H1 (cell line): ENCODE results near the gene SLIT3.

ENCODE experiments used
- CEBPB ChIP-seq: IDR thresholded peaks from 2 replicates; pipeline ENCODE4 v1.6.1; 2012; ENCODE audit warnings: low read depth, low read length
- CTCF ChIP-seq, 3 experiments: IDR thresholded peaks; 1 replicate in 2 of 3; 2 replicates in 1 of 3; pipeline versions ENCODE4 v1.5.1 to v1.6.1; 2011; ENCODE audit warnings: low read length in 3 of 3, mild to moderate bottlenecking in 3 of 3, inconsistent platforms in 2 of 3, low read depth in 1 of 3, moderate library complexity in 1 of 3; ENCODE audit not compliant: insufficient read depth in 1 of 3; ENCODE audit errors: control extremely low read depth in 1 of 3
- EP300 ChIP-seq, 2 experiments: IDR thresholded peaks; 1 replicate in 1 of 2; 2 replicates in 1 of 2; pipeline ENCODE4 v1.6.1; 2011 to 2012; ENCODE audit warnings: low read depth in 2 of 2, low read length in 2 of 2, mild to moderate bottlenecking in 2 of 2, borderline replicate concordance in 1 of 2, inconsistent platforms in 1 of 2, moderate library complexity in 1 of 2
- EZH2 ChIP-seq: fragments of 200-600 bp; sonication (generic); IDR thresholded peaks from 2 replicates; pipeline ENCODE4 v1.7.1; 2012; ENCODE audit warnings: low read depth, mild to moderate bottlenecking, moderate library complexity, low read length, inconsistent platforms; ENCODE audit not compliant: severe bottlenecking
- MAFK ChIP-seq: IDR thresholded peaks from 2 replicates; pipeline ENCODE4 v1.6.1; 2012; ENCODE audit warnings: low read depth, mild to moderate bottlenecking, improper control_type of control experiment, low read length
- POLR2AphosphoS5 ChIP-seq: IDR thresholded peaks from 2 replicates; pipeline ENCODE4 v1.6.1; 2011; ENCODE audit warnings: low read depth, low read length
- RAD21 ChIP-seq, 2 experiments: IDR thresholded peaks in 1 of 2; conservative IDR thresholded peaks in 1 of 2; 2 replicates each; pipeline ENCODE4 v1.6.1; 2011; ENCODE audit warnings: low read depth in 2 of 2, low read length in 2 of 2, improper control_type of control experiment in 1 of 2, inconsistent platforms in 1 of 2, mild to moderate bottlenecking in 1 of 2, moderate library complexity in 1 of 2
- SP1 ChIP-seq: IDR thresholded peaks from 2 replicates; pipeline ENCODE4 v1.6.1; 2011; ENCODE audit warnings: low read depth, low read length
- SP2 ChIP-seq: IDR thresholded peaks from 2 replicates; pipeline ENCODE4 v1.6.1; 2012; ENCODE audit warnings: mild to moderate bottlenecking, low read length, inconsistent platforms
- TCF12 ChIP-seq: IDR thresholded peaks from 2 replicates; pipeline ENCODE4 v1.6.1; 2011; ENCODE audit warnings: low read depth, mild to moderate bottlenecking, low read length

GRCh38 chr5:168969326-168969886, 331.5 kb downstream of the SLIT3 start:
- TF ChIP-seq MAFK, result no peak
- no peak for TF ChIP-seq TCF12
- no peak for TF ChIP-seq EP300 (IDR thresholded peaks at IDR 0.05; ENCODE audit: borderline replicate concordance in 1 of 2, low read depth in 2 of 2, low read length in 2 of 2)
- no peak for TF ChIP-seq POLR2AphosphoS5
- no peak for TF ChIP-seq CTCF (IDR thresholded peaks at IDR 0.05; ENCODE audit: control extremely low read depth in 1 of 3, insufficient read depth in 1 of 3, low read depth in 1 of 3, low read length in 3 of 3)
- TF ChIP-seq EZH2, result no peak
- no peak for TF ChIP-seq SP1
- TF ChIP-seq RAD21 (IDR thresholded peaks at IDR 0.05 in 1 of 2, conservative IDR thresholded peaks at IDR 0.05 in 1 of 2; ENCODE audit: low read depth in 2 of 2, low read length in 2 of 2), result no peak
- TF ChIP-seq CEBPB, result no peak
- no peak for TF ChIP-seq SP2
